ENCODE measurements around the gene NOL6.
"Not testable (repeated sequence)": the region's sequence is repeated elsewhere in the genome, so short reads cannot be mapped to it uniquely, and the experiment has no call there.

DNA sequence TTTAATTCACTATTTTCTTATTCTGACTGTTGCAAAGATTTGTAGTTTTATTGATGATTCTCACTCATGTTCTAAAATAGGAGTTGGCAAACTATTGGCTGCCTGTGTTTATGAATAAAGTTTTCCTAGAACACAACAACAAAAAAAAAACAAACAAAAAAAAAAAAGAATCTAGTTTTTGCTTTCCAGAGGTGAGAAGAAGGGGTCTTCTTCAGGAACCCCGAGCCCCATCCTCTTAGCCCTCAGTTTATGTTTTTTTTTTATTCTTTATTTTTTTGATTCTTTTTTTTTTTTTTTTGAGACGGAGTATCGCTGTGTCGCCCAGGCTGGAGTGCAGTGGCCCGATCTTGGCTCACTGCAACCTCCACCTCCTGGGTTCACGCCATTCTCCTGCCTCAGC is 49.2 kb downstream of the NOL6 start:
- TF ChIP-seq CTCF, POLR2AphosphoS5, POLR2A, EP300 (IDR thresholded peaks at IDR 0.05): not testable (repeated sequence)

Measured in stomach (tissue), 4 donors.